Myometrial cell (primary cell): ENCODE measurements around the gene DAPL1. TPM values are rescaled to one million over a fixed set of nuclear protein-coding genes. Genes with fewer than 3 reads are reported as not detected.

Source experiments
- total RNA-seq: library from RNA; depleted of rRNA; stranded (reverse); fragments of >200 nt; gene quantifications from 2 replicates; pipeline ENCODE4 v1.2.3, GENCODE V29; 2015

DAPL1 gene
- total RNA-seq: not detected in 2 replicates

DNA sequence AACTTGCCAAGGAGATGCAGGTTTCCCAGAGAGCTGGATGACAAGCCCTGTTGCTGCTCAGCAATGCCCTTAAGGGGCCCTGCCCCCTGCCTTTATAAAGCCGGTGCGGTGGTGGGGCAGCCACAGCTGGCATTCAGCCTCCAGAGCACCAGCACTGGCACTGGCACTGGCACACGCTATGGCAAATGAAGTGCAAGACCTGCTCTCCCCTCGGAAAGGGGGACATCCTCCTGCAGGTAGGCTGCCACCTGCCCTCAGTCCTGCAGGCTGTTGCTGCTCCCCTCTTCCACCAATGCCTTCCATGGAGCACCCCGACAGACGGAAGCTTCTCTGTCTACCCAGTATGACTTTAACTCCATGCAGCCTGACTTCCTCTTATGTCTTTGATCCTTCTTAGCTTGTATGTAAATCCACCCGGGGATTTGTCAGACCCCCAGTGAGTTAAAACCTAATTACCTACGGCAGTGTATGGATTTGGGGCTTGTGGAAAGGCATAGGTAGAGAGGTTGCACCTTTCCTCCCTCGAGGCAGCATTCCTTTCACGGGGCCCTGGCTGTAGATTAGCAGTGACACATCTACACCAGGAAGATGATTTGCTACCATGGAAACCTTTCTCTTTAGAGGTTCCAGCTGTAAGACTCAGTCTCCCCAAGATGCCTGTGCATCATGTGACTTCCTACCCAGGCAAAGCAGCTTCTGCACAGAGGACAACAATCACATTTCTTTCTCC, at the start of gene DAPL1:
TSS of gene DAPL1 (plus strand) at position 123 of the 730 bp plus-strand sequence. CDS start at position 179, 56 bp downstream.

Other genes starting within 250 kb of the DAPL1 start
- 13.0 and 13.6 TPM in 2 replicates for gene TANC1, start 173.3 kb downstream of the DAPL1 start, total RNA-seq